SK-N-SH (cell line): Measurements from ENCODE around the gene C2orf92.

Experiments
- YY1 ChIP-seq: IDR thresholded peaks from 2 replicates; pipeline ENCODE4 v1.4.0; 2012; ENCODE audit warnings: low read depth, mild to moderate bottlenecking
- TF ChIP-seq, protein P1 (sequence below): IDR thresholded peaks from 2 replicates; pipeline ENCODE4; 2012

DNA sequence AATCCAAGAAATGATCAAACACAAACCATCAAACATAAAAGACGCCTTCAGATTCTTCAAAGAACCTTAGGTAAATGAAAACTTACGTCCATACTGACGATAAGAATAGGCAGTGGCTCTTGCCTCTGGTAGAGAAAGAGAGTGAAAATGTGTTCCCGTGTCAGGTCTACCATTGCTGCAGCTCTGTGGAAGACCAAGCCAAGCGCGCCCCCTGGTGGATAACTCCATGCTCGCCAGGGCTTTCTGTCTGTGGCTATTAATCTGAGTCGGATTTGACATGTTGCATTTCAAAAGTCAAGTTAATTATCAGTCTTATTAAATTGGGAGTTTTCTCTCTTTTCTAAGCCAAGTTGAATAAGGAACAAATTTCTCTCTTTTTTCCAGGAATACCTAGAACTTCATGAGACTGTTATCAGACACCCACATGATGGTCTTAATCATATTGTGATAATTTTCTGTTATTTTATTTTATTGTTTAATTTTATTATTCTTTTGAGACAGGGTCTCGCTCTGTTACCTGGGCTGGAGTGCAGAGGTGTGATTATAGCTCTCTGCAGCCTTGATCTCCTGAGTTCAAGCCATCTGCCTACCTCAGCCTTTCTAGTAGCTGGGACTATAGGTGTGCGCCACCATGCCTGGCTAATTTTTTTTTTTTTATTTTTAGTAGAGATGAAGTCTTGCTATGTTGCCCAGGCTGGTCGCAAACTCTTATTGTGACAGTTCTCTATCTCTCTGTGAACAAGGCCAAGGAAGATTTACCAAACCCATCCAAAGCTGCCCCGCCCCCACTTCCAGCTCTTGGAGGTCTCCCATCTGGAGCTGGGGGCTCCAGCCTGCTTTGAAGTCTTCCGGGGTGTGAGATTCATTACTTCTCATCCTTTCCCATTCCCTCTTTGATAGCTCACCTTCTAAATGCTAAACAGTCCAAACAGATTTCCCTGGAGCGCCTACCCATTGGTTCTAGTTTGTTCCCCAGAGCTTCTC is 28.0 kb downstream of the C2orf92 start:
- TF ChIP-seq, protein P1, sequence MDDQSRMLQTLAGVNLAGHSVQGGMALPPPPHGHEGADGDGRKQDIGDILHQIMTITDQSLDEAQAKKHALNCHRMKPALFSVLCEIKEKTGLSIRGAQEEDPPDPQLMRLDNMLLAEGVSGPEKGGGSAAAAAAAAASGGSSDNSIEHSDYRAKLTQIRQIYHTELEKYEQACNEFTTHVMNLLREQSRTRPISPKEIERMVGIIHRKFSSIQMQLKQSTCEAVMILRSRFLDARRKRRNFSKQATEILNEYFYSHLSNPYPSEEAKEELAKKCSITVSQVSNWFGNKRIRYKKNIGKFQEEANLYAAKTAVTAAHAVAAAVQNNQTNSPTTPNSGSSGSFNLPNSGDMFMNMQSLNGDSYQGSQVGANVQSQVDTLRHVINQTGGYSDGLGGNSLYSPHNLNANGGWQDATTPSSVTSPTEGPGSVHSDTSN = peak; percentile 68
- peak; percentile 31; the same call in 1 of the 2 replicates for TF ChIP-seq YY1
